ENCODE data around the gene HES7.

- TF ChIP-seq HMGXB4 (CRISPR knock-in tag; IDR thresholded peaks at IDR 0.05), result no peak
- no peak for TF ChIP-seq SMAD3 (CRISPR knock-in tag; IDR thresholded peaks at IDR 0.05; ENCODE audit: borderline replicate concordance)
- TF ChIP-seq FOXJ3 (CRISPR knock-in tag; IDR thresholded peaks at IDR 0.05; ENCODE audit: borderline replicate concordance), result no peak
- TF ChIP-seq NR2C2 (CRISPR knock-in tag; IDR thresholded peaks at IDR 0.05), result no peak
- no peak for TF ChIP-seq CTCF (IDR thresholded peaks at IDR 0.05)
- TF ChIP-seq ATF2 (CRISPR knock-in tag; IDR thresholded peaks at IDR 0.05; ENCODE audit: borderline replicate concordance, low read depth), result no peak
Observed at GRCh38 chr17:8103549-8103948, 20.4 kb downstream of the HES7 start.
